GM12892 (cell line): ENCODE data around the gene USP17L15.
"Not testable (repeated sequence)": the region's sequence is repeated elsewhere in the genome, so short reads cannot be mapped to it uniquely, and the experiment has no call there.

Experiments used
- POLR2AphosphoS5 ChIP-seq: IDR thresholded peaks from 2 replicates; pipeline ENCODE4 v1.6.1; 2011; ENCODE audit warnings: low read depth, low read length, control low read depth
- TAF1 ChIP-seq: IDR thresholded peaks from 2 replicates; pipeline ENCODE4 v1.6.1; 2011; ENCODE audit warnings: low read depth, mild to moderate bottlenecking, control low read depth, low read length, borderline replicate concordance

GRCh38 chr4:9238461-9238860 is 4.3 kb downstream of the USP17L15 start:
- TF ChIP-seq POLR2AphosphoS5, TAF1: not testable (repeated sequence)
